Hepatocyte (in vitro differentiated cells): ENCODE data around the gene ROBO1. TPM values are rescaled to one million over a fixed set of nuclear protein-coding genes. Genes with fewer than 3 reads are reported as not detected.
A peak's percentile ranks its signal among the peaks of the same experiment; 100 is the strongest.

ENCODE experiments used
- DNase-seq: peaks from one replicate; pipeline ENCODE4 v3.0.0-alpha.2; 2016; ENCODE audit warnings: low spot score
- H2AFZ ChIP-seq: fragments of 200-600 bp; sonication (generic); 2 replicates; pipeline ENCODE4 v1.6.0; 2016; ENCODE audit warnings: antibody characterized with exemption, mild to moderate bottlenecking
- H3K27ac ChIP-seq: fragments of 200-600 bp; sonication (generic); 2 replicates; pipeline ENCODE4 v1.5.1; 2016; ENCODE audit warnings: mild to moderate bottlenecking
- H3K27me3 ChIP-seq: fragments of 200-600 bp; sonication (generic); 2 replicates; pipeline ENCODE4 v1.6.1; 2016
- H3K36me3 ChIP-seq: fragments of 200-600 bp; sonication (generic); replicated peaks from 2 replicates; pipeline ENCODE4 v1.5.1; 2016; ENCODE audit warnings: low read depth; ENCODE audit not compliant: insufficient read depth
- H3K4me1 ChIP-seq: fragments of 200-600 bp; sonication (generic); 2 replicates; pipeline ENCODE4 v1.5.1; 2016; ENCODE audit warnings: mild to moderate bottlenecking, moderate library complexity; ENCODE audit not compliant: insufficient read depth
- H3K4me2 ChIP-seq: fragments of 200-600 bp; sonication (generic); 2 replicates; pipeline ENCODE4 v1.6.0; 2016
- H3K4me3 ChIP-seq: fragments of 200-600 bp; sonication (generic); 2 replicates; pipeline ENCODE4 v1.5.1; 2016; ENCODE audit warnings: mild to moderate bottlenecking
- H3K79me2 ChIP-seq: fragments of 200-600 bp; sonication (generic); 2 replicates; pipeline ENCODE4 v1.6.0; 2017; ENCODE audit warnings: mild to moderate bottlenecking
- H3K9me2 ChIP-seq: fragments of 200-600 bp; sonication (generic); replicated peaks from 2 replicates; pipeline ENCODE4 v1.6.0; 2017; ENCODE audit warnings: mild to moderate bottlenecking; ENCODE audit not compliant: insufficient read depth
- H3K9me3 ChIP-seq: fragments of 200-600 bp; sonication (generic); 2 replicates; pipeline ENCODE4 v1.5.1; 2016; ENCODE audit warnings: low read depth, mild to moderate bottlenecking
- H4K20me1 ChIP-seq: fragments of 200-600 bp; sonication (generic); 2 replicates; pipeline ENCODE4 v1.6.0; 2016; ENCODE audit warnings: mild to moderate bottlenecking; ENCODE audit not compliant: insufficient read depth, poor library complexity, severe bottlenecking
- CTCF ChIP-seq: fragments of 200-600 bp; sonication (generic); IDR thresholded peaks from 2 replicates; pipeline ENCODE4 v1.5.1; 2016; ENCODE audit warnings: antibody characterized with exemption, mild to moderate bottlenecking; ENCODE audit not compliant: poor library complexity
- EZH2 ChIP-seq: fragments of 200-600 bp; sonication (generic); IDR thresholded peaks from 2 replicates; pipeline ENCODE4 v1.6.1; 2016; ENCODE audit warnings: antibody characterized with exemption, mild to moderate bottlenecking, borderline replicate concordance
- EZH2phosphoT487 ChIP-seq: fragments of 200-600 bp; sonication (generic); IDR thresholded peaks from one replicate; pipeline ENCODE4 v1.6.1; 2018; ENCODE audit warnings: antibody characterized with exemption, mild to moderate bottlenecking, low read depth, moderate library complexity; ENCODE audit not compliant: unreplicated experiment, severe bottlenecking
- WGBS: methylation state at CpG from one replicate; pipeline ENCODE4 v1.1.6; 2016; ENCODE audit warnings: low lambda C conversion rate; ENCODE audit errors: missing lambda C conversion rate; 5-methylcytosine and 5-hydroxymethylcytosine counted together
- polyA plus RNA-seq: library from polyadenylated mRNA; unstranded; fragments of >200 nt; fragmentation: Nextera tagmentation; extraction: Ambion mirVana; gene quantifications from 2 replicates; pipeline ENCODE4 v1.2.1, GENCODE V29; 2016
- total RNA-seq: library from RNA; depleted of rRNA; stranded (reverse); fragments of >200 nt; gene quantifications from 2 replicates; pipeline ENCODE4 v1.2.3, GENCODE V29; 2014

The ROBO1 gene
- total and polyA plus RNA-seq, 2 experiments from 2014 or later, result 13.6 to 44.3 TPM

- Histone ChIP-seq H3K36me3 (no peaks in the 10 kb centered on the region), H3K4me2 (no peak overlapping the region)
Measured at GRCh38 chr3:78878011-78878410, 889.8 kb downstream of the ROBO1 start.

GRCh38 chr3:78875851-78876250 is 891.9 kb downstream of the ROBO1 start:
- H3K4me2 ChIP-seq, result no peak overlapping the region

More at GRCh38 chr3:78878011-78878410, 889.8 kb downstream of the ROBO1 start:
- no peak overlapping the region for H2AFZ ChIP-seq
- no peaks in the 10 kb centered on the region for H4K20me1 ChIP-seq
- H3K27ac ChIP-seq, result no peak overlapping the region
- no peaks in the 10 kb centered on the region for H3K9me2 ChIP-seq
- H3K79me2 ChIP-seq, result peaks cover 12% of the 10 kb centered on the region
- no peaks in the 10 kb centered on the region for H3K4me1 ChIP-seq
- no peak overlapping the region for H3K4me3 ChIP-seq
- TF ChIP-seq EZH2 (no peak), EZH2phosphoT487 (no peak), CTCF (no peak)
- WGBS, result 84% methylated on average over 4 of the region's 4 CpGs
- no peaks in the 10 kb centered on the region for H3K27me3 ChIP-seq
- no peak for DNase-seq
- no peaks in the 10 kb centered on the region for H3K9me3 ChIP-seq

GRCh38 chr3:78875436-78875835 is 892.4 kb downstream of the ROBO1 start:
- no peak overlapping the region for H2AFZ ChIP-seq
- H3K9me2 ChIP-seq, result no peaks in the 10 kb centered on the region
- no peak overlapping the region for H3K4me3 ChIP-seq
- no peak for TF ChIP-seq CTCF
- DNase-seq, result no peak
- whole genome bisulfite sequencing, result 63% methylated on average over 4 of the region's 4 CpGs
- no peaks in the 10 kb centered on the region for H3K36me3 ChIP-seq
- H3K9me3 ChIP-seq, result no peaks in the 10 kb centered on the region
- H3K27ac ChIP-seq, result no peak overlapping the region
- H4K20me1 ChIP-seq, result no peaks in the 10 kb centered on the region
- peaks cover 9% of the 10 kb centered on the region for H3K79me2 ChIP-seq
- H3K4me2 ChIP-seq, result peak overlapping the region; percentile 2
- peaks cover 5% of the 10 kb centered on the region for H3K4me1 ChIP-seq
- H3K27me3 ChIP-seq, result no peaks in the 10 kb centered on the region

More at GRCh38 chr3:78875851-78876250, 891.9 kb downstream of the ROBO1 start:
- Histone ChIP-seq H3K27ac (no peak overlapping the region), H3K9me2 (no peaks in the 10 kb centered on the region), H3K4me3 (no peak overlapping the region), H3K79me2 (peaks cover 12% of the 10 kb centered on the region), H3K27me3 (no peaks in the 10 kb centered on the region), H4K20me1 (no peaks in the 10 kb centered on the region), H3K9me3 (no peaks in the 10 kb centered on the region), H3K36me3 (no peaks in the 10 kb centered on the region), H2AFZ (no peak overlapping the region), H3K4me1 (peaks cover 5% of the 10 kb centered on the region)
- TF ChIP-seq EZH2 (no peak), EZH2phosphoT487 (no peak), CTCF (no peak)
- no peak for DNase-seq

GRCh38 chr3:78873641-78874040 is 894.2 kb downstream of the ROBO1 start:
- H3K27me3 ChIP-seq, result no peaks in the 10 kb centered on the region
- H3K9me2 ChIP-seq, result no peaks in the 10 kb centered on the region
- no peaks in the 10 kb centered on the region for H4K20me1 ChIP-seq
- no peaks in the 10 kb centered on the region for H3K9me3 ChIP-seq
- H3K4me1 ChIP-seq, result peaks cover 5% of the 10 kb centered on the region
- DNase-seq, result no peak
- no peak overlapping the region for H3K4me2 ChIP-seq
- no peaks in the 10 kb centered on the region for H3K36me3 ChIP-seq
- H2AFZ ChIP-seq, result no peak overlapping the region
- H3K79me2 ChIP-seq, result peaks cover 6% of the 10 kb centered on the region
- H3K27ac ChIP-seq, result no peak overlapping the region
- WGBS, result 82% methylated on average over 2 of the region's 2 CpGs
- no peak for TF ChIP-seq EZH2
- no peak for TF ChIP-seq EZH2phosphoT487
- no peak for TF ChIP-seq CTCF
- no peak overlapping the region for H3K4me3 ChIP-seq
